Right kidney (tissue), 1 donor: ENCODE data around the gene TREH.
A peak's percentile ranks its signal among the peaks of the same experiment; 100 is the strongest.

Experiments used
- DNase-seq: peaks from one replicate; pipeline ENCODE4 v3.0.0-alpha.2; 2016

The TREH gene

GRCh38 chr11:118648291-118648690 is 31.2 kb downstream of the TREH start:
- no peak for DNase-seq

GRCh38 chr11:118646393-118646792 is 33.1 kb downstream of the TREH start:
- DNase-seq = no peak

GRCh38 chr11:118645066-118645715 is 34.3 kb downstream of the TREH start:
- DNase-seq = no peak

GRCh38 chr11:118644496-118644895 is 35.0 kb downstream of the TREH start:
- DNase-seq = no peak

GRCh38 chr11:118643995-118644345 is 35.5 kb downstream of the TREH start:
- no peak for DNase-seq

DNA sequence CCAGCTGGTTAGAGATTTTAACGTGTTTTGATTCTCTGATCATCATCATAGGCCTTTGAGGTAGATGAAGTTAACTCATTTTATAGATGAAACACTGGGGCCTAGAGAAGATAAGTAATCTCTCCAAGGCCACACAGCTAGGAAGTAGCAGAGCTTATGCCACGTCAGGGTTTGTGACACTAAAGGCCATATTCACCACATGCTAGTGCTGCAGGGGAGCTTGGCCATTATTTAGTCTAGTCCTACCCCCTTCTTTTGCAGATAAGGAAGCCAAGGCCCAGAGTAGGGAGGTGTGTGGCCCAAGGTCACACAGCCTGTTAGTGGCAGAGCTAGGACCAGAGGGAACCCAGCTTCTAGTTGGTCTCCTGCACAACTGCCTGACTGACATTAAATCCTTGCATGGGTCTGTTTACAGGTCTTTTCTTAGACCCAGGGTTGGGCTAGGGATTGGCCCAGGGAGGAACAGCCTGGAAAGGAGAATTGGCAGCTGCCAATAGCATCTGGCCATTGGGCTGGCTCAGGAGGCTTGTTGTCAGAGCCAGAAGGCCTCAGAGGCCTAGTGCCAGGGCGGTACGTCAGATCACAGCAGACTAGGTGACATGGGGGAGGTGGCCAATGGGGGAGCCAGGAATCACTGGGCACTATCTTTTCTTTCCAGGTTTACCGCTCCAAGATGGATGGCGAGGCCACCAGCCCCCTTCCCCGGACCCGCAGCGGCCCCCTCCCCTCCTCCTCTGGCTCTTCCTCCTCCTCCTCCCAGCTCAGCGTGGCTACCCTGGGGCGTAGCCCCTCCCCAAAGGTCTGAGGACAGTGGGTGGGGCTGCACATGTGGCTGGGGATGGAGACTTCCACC is 36.1 kb downstream of the TREH start:
- DNase-seq = no peak

- DNase-seq = no peak
Measured at GRCh38 chr11:118641397-118642019, 37.9 kb downstream of the TREH start.

GRCh38 chr11:118640332-118641154 is 38.9 kb downstream of the TREH start:
- no peak for DNase-seq

DNA sequence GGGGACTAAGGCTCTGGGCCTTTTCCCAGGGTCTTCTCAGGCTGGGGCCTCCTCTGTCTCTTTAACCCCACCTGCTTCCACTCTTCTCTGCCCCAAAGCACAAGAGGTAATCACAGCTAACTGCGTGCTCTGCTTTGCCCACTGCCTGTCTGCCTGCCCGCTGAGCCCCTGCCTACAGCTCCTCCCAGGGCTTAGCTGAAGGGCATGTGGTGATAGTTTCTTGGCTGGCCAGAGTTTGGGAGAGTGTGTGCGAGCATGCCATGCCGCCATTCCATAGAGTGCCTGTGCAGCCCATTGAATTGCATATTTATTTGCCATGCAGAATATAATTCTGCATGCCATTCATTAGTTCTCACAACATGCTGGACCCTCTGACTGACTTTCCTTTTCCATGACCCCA is 39.6 kb downstream of the TREH start:
- no peak for DNase-seq

GRCh38 chr11:118638726-118639125 is 40.7 kb downstream of the TREH start:
- DNase-seq = no peak

DNA sequence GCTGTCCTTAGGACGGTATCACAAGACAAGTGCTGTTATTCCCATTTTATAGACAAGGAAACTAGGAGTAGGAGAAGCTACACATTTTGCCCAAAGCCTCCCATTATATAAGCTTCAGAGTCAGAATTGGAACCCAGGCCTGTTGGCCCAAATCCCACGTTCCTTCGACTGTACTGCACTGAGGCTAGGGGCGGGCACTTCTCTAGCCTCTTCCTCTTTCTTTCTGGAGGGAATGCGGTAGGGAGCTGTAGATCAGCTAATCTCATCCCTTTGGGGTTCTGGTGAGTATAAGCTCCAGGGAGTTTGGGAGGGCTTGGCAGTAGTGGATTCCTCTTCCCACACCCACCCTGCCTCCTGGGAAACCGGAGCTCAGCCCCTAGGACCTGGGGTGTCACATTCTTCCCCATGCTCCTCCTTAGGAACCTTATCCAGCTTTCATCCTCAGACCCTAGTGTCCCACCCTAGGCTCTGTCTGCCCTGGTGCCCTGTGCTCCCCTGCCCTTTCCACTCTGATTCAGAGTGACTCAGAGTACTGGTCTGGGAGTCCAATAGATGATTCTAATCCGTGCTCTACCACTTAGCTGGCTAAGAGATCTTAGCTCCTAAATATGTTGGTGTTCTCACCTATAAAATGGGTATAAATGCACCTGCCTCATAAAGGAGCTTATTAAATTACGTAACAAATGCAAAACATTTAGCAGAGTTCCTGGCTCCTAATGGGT is 42.7 kb downstream of the TREH start:
- DNase-seq = no peak

DNA sequence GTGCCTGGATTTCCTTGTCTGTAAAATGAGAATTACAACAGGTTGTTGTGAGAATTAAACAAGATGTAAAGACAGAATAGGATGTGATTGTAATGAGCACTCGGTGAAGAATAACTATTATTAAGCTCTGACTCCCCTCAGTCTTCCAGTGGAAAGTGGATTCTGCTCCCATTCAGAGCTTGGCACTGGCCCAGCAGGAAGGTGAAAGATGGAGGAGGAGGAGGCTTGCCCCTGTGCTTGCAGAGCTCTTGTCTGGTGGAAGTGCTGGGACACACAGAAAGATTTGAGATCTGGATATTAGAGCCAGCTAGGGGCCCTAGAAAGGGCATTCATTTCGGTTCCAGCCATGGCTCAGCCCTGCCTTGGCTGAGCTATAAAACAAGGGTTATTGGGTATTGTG is 43.8 kb downstream of the TREH start:
- no peak for DNase-seq

GRCh38 chr11:118635237-118635591 is 44.2 kb downstream of the TREH start:
- peak; percentile 67 for DNase-seq

- peak; percentile 68 for DNase-seq
Measured at GRCh38 chr11:118634431-118635236, 44.8 kb downstream of the TREH start.

DNA sequence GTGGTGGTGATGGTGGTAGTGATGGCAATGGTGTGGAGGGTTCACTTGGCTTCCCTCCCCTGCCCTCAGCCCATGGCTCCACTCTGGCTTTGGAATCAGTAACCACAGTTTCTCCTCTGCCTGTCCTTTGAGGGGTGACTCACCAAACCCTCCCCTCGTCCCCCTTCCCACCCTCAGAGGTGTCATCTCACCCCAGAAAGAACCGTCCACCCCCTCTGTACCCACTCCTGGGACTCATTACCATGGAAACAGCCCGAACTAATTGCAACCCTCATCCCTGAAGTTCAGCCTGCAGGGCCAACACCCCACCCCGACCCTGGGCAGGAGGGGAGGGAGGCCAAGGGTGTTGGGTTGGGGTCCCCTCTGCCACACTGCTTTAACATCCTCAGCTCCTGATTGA is 45.5 kb downstream of the TREH start:
- no peak for DNase-seq

DNA sequence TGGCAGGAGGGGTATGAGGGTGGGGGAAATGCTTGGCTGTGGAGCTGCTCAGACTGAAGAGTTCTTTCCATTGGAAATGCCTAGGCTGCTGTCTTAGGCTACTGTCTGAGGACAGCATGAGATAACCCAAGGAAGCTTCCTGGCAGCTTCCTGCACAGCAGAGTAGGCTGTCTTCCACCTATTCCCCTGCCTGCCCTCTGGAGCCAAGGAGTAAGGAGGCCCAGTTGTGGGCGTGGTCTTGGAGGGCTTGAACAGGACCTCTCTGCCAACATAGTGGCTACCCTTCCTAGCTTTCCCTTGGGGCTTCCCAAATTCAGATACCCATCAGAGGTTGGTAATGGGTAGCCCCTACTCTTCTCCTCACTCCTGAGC is 46.1 kb downstream of the TREH start:
- no peak for DNase-seq

DNA sequence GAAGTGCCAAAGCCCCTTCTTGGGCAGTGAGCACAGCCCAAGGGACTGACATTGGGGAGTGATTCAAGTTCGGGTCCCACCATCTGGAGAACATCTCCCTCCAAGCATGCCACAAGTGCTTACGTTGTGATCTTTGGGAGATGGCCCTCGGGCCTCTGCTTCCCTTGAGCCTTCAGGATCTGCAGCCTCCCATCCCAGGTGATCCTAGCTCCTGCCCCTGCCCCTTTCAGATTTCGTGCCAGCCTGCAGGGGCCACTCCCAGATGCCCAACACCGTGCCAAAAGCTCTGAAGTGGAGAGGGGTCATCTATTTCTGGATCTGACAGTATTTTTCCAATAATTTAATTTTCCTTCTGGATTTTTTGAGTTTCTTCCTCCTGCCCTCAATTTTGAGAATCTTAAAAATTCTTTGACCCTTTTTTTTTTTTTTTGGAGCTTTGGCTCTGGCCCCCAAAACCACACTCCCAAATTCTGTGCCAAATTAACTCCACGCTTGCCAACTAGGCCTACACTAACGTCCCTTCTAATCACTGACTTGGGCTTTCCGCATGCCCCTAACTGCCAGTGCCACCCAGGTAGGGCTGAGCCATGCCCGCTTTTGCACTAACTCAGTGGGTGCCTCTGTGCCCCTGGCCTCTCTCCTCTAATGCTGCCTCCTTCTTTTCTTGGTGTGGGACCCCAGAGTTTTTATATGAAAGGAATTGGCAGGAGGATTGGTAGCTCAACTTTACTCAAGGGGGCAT is 46.7 kb downstream of the TREH start:
- no peak for DNase-seq

GRCh38 chr11:118631142-118631909 is 48.1 kb downstream of the TREH start:
- DNase-seq = no peak

- no peak for DNase-seq
Measured at GRCh38 chr11:118629761-118630661, 49.4 kb downstream of the TREH start.
